GM12874 (cell line): ENCODE results near the gene TAF1B.

Experiments
- CTCF ChIP-seq: IDR thresholded peaks from 2 replicates; pipeline ENCODE4 v1.5.1; 2011; ENCODE audit warnings: low read depth, mild to moderate bottlenecking, control low read depth, low read length, moderate library complexity; ENCODE audit not compliant: insufficient read depth

Gene TAF1B

GRCh38 chr2:9837451-9837850, 5.8 kb upstream of the TAF1B start:
- TF ChIP-seq CTCF, result no peak

DNA sequence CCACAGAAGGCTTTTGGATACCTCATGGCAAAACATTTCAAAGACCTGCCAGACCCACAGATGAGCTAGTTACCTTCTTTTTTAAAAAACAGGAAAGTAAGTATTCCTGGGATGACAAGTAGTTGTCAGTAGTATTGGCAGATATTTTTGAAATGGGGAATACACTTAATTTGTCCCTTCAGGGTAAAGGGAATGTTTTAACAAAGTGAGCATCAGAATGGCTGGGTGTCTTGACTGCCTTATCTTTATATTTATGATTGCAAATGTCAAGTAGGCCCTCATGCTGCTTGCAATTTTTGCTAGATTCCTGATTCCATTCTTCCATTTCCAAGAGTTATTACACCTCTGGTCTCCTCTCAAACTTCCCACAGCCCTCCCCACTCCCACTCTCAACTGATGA, 4.9 kb upstream of the TAF1B start:
- TF ChIP-seq CTCF, result no peak

DNA sequence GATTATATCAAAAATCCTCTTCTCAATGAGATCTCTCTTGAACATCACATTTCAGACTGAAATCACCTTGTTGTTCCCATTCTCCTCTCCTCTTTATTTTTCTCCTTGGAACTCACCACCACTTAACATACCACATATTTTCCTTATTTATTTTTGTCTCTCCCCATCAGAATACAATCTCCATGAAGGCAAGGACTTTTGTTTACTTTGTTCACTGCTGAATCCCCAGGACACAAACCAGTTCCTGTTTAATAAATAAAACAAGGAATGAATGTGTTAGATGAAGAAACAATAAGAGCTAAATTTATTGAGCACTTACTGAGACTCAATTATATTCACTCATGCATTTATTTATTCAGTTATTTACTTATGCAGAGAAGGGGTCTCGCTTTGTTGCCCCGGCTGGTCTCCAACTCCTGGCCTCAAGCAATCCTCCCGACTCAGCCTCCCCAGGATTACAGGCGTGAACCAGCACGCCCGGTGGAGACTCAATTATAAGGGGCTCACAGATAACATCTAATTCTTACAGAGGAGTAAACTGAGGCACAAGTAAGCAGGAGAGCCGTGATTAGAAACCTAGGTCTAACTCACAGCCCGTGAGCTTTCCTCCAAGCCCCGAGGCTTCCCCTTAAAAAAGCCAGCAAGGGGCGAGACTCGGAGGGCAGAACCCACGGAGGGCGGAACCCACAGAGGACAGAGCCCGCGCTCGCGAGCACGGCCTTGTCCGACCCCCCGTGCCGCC, 616 bp upstream of the TAF1B start:
- TF ChIP-seq CTCF, result no peak

DNA sequence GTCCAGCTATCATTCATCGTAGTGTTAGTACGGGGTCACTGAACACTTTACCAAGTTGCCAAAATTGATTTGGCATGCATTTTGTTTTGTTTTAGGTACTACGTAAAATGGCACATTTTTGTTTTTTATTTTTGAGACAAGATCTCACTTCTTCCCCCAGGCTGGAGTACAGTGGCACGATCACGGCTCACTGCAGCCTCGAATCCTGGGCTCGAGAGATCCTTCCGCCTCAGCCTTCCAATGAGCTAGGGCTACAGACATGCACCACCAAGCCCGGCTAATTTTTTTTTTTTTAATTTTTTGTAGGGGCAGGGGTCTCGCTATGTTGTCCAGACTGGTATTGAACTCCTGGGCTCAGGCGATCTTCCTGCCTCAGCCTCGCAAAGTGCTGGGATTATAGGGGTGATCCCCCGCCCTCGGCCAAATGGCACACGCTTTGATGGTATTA, 786 bp downstream of the TAF1B start:
- no peak for TF ChIP-seq CTCF

- TF ChIP-seq CTCF, result no peak
Measured at GRCh38 chr2:9844576-9844975, 1.3 kb downstream of the TAF1B start.

GRCh38 chr2:9846554-9846953, 3.3 kb downstream of the TAF1B start:
- TF ChIP-seq CTCF, result no peak

GRCh38 chr2:9847140-9847539, 3.9 kb downstream of the TAF1B start:
- no peak for TF ChIP-seq CTCF

DNA sequence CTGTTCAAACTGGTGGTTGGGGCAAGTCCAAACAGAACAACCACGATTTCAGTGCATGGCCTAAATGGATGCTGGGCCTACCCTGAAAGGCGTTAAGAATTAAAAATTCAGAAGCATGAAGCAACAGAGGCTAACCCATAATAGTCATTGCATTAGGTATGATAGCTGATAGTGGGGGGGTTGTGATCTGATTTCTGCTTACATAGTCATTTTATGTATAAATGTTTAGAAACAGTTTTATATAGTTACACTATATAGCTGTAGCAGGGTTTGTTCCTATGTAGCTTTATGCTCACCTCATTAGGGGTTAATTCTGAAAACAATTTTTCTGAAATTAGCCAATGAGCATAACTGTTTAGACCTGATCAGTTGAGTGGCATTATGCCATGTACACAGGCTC, 9.6 kb downstream of the TAF1B start:
- TF ChIP-seq CTCF, result no peak
